PFSK-1 (cell line): Measurements from ENCODE around the gene KCNN1.

Experiments used
- FOXP2 ChIP-seq: optimal IDR thresholded peaks from 2 replicates; pipeline ENCODE3; 2011; ENCODE audit warnings: borderline replicate concordance, control low read depth, inconsistent platforms; ENCODE audit not compliant: insufficient read depth; ENCODE audit errors: extremely low read length, extremely low read depth
- POLR2AphosphoS5 ChIP-seq: IDR thresholded peaks from 2 replicates; pipeline ENCODE4 v1.6.1; 2012; ENCODE audit warnings: low read depth, mild to moderate bottlenecking, control low read depth, low read length, moderate library complexity
- REST ChIP-seq, 2 experiments: IDR thresholded peaks; 2 replicates each; pipeline versions ENCODE4 v1.6.1 to v1.8.0; 2011 to 2012; ENCODE audit warnings: low read depth in 2 of 2, low read length in 2 of 2, control low read depth in 1 of 2, inconsistent platforms in 1 of 2, mild to moderate bottlenecking in 1 of 2, moderate library complexity in 1 of 2; ENCODE audit not compliant: insufficient read depth in 1 of 2
- SIN3A ChIP-seq: IDR thresholded peaks from 2 replicates; pipeline ENCODE4 v1.6.1; 2012; ENCODE audit warnings: mild to moderate bottlenecking, low read length, moderate library complexity, borderline replicate concordance; ENCODE audit not compliant: insufficient read depth
- TAF1 ChIP-seq: IDR thresholded peaks from 2 replicates; pipeline ENCODE4 v1.6.1; 2012; ENCODE audit warnings: low read length, control low read depth, borderline replicate concordance; ENCODE audit not compliant: insufficient read depth

The KCNN1 gene

GRCh38 chr19:17993076-17993813 lies 26.3 kb downstream of the KCNN1 start:
- TF ChIP-seq POLR2AphosphoS5, result no peak
- no peak for TF ChIP-seq TAF1
- TF ChIP-seq FOXP2, result no peak
- no peak for TF ChIP-seq SIN3A
- TF ChIP-seq REST (IDR thresholded peaks at IDR 0.05; ENCODE audit: insufficient read depth in 1 of 2, low read depth in 2 of 2, low read length in 2 of 2), result no peak

- no peak for TF ChIP-seq POLR2AphosphoS5
- TF ChIP-seq FOXP2, result peak; percentile 81
- TF ChIP-seq REST (IDR thresholded peaks at IDR 0.05; ENCODE audit: insufficient read depth in 1 of 2, low read depth in 2 of 2, low read length in 2 of 2), result no peak; a peak in 1 of 4 replicates
- TF ChIP-seq TAF1, result no peak
Observed at GRCh38 chr19:17996826-17997316, 30.0 kb downstream of the KCNN1 start.

- TF ChIP-seq FOXP2 (peak; percentile 20), SIN3A (no peak)
Observed at GRCh38 chr19:17997969-17998826, 31.3 kb downstream of the KCNN1 start.

GRCh38 chr19:17998827-17999150 lies 31.9 kb downstream of the KCNN1 start:
- TF ChIP-seq POLR2AphosphoS5 (no peak), FOXP2 (no peak), TAF1 (no peak), REST (IDR thresholded peaks at IDR 0.05; ENCODE audit: insufficient read depth in 1 of 2, low read depth in 2 of 2, low read length in 2 of 2) (no peak), SIN3A (no peak)

GRCh38 chr19:17999684-18000479 lies 33.0 kb downstream of the KCNN1 start:
- no peak for TF ChIP-seq SIN3A
- no peak for TF ChIP-seq FOXP2
- TF ChIP-seq POLR2AphosphoS5, result no peak
- TF ChIP-seq REST (IDR thresholded peaks at IDR 0.05; ENCODE audit: insufficient read depth in 1 of 2, low read depth in 2 of 2, low read length in 2 of 2), result no peak
- no peak for TF ChIP-seq TAF1
